Loucy (cell line): ENCODE measurements around the gene C19orf25.

Source experiments
- H2AFZ ChIP-seq: fragments of 200-600 bp; sonication (generic); 2 replicates; pipeline ENCODE4 v1.6.0; 2016; ENCODE audit warnings: antibody characterized with exemption, mild to moderate bottlenecking, low read length, moderate library complexity
- H3F3A ChIP-seq: fragments of 200-600 bp; 2 replicates; pipeline ENCODE4 v1.6.0; 2016; ENCODE audit warnings: antibody characterized with exemption, low read depth, mild to moderate bottlenecking
- H3K27me3 ChIP-seq: fragments of 200-600 bp; sonication (generic); 2 replicates; pipeline ENCODE4 v1.6.1; 2014; ENCODE audit warnings: low read length, mild to moderate bottlenecking; ENCODE audit not compliant: insufficient read depth, poor library complexity, severe bottlenecking
- H3K36me3 ChIP-seq: fragments of 200-600 bp; sonication (generic); 2 replicates; pipeline ENCODE4 v1.6.1; 2016; ENCODE audit warnings: low read length; ENCODE audit not compliant: insufficient read depth
- H3K4me1 ChIP-seq: fragments of 200-600 bp; sonication (generic); 2 replicates; pipeline ENCODE4 v1.5.1; 2014; ENCODE audit warnings: low read length, mild to moderate bottlenecking; ENCODE audit not compliant: insufficient read depth, poor library complexity, severe bottlenecking
- H3K4me2 ChIP-seq: fragments of 200-600 bp; sonication (generic); 2 replicates; pipeline ENCODE4 v1.6.0; 2014; ENCODE audit warnings: antibody characterized with exemption, low read length, low read depth, mild to moderate bottlenecking; ENCODE audit not compliant: poor library complexity, severe bottlenecking
- H3K4me3 ChIP-seq: fragments of 200-600 bp; sonication (generic); 2 replicates; pipeline ENCODE4 v1.5.1; 2014; ENCODE audit warnings: low read length, mild to moderate bottlenecking, mixed read lengths; ENCODE audit not compliant: poor library complexity, severe bottlenecking
- H3K79me2 ChIP-seq: fragments of 200-600 bp; sonication (generic); 2 replicates; pipeline ENCODE4 v1.6.1; 2014; ENCODE audit warnings: low read length; ENCODE audit not compliant: insufficient read depth
- H3K9ac ChIP-seq: fragments of 200-600 bp; sonication (generic); 2 replicates; pipeline ENCODE4 v1.6.0; 2014; ENCODE audit warnings: mild to moderate bottlenecking, low read depth, low read length, moderate library complexity; ENCODE audit not compliant: poor library complexity, severe bottlenecking
- H3K9me2 ChIP-seq: fragments of 200-600 bp; sonication (generic); replicated peaks from 2 replicates; pipeline ENCODE4 v1.6.1; 2016; ENCODE audit warnings: low read depth, low read length, mixed read lengths
- H3K9me3 ChIP-seq: fragments of 200-600 bp; sonication (generic); 2 replicates; pipeline ENCODE4 v1.6.1; 2014; ENCODE audit warnings: mild to moderate bottlenecking, antibody characterized with exemption, low read length, low read depth; ENCODE audit not compliant: insufficient read depth
- H4K20me1 ChIP-seq: fragments of 200-600 bp; sonication (generic); 2 replicates; pipeline ENCODE4 v1.6.0; 2014; ENCODE audit warnings: antibody characterized with exemption, low read length, mild to moderate bottlenecking; ENCODE audit not compliant: insufficient read depth, poor library complexity, severe bottlenecking
- EZH2phosphoT487 ChIP-seq: fragments of 200-600 bp; IDR thresholded peaks from 2 replicates; pipeline ENCODE4 v1.6.1; 2018; ENCODE audit warnings: antibody characterized with exemption, mild to moderate bottlenecking, moderate library complexity, borderline replicate concordance
- TF ChIP-seq, protein P1 (sequence below): fragments of 200-600 bp; sonication (generic); conservative IDR thresholded peaks from 2 replicates; pipeline ENCODE4 v1.5.1; 2014; ENCODE audit warnings: mild to moderate bottlenecking, antibody characterized with exemption, low read length

The C19orf25 gene

DNA sequence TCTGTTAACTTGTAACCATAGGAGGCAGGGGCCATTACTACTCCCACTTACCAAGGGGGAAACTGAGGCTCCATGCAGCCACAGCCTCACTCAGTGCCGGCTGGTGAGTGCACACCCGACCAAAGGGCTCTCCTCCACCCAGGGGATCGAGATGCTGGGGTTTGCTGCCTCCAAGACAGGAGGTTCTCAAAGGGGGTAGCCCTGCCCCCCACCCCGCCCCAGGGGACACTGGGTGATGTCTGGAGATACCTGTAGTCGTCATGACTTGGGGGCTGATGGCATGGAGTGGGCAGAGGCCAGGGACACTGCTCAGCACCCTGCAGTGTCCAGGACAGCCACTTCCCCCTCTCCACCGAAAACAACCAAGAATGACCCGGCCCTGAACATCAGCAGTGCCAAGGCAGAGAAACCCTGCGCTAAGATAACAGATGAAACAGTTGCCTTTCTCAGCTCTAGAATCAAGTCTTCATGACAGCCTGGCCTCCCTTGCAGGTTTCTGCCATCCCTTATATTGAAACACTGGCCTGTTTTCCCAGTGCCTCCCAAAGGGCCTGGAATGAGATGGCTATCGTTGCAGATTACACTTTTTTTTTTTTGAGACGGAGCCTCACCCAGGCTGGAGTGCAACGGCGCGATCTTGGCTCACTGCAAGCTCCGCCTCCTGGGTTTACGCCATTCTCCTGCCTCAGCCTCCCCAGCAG, 15.2 kb upstream of the C19orf25 start:
- no peaks in the 10 kb centered on the region for H3K79me2 ChIP-seq
- no peaks in the 10 kb centered on the region for H4K20me1 ChIP-seq
- no peak for TF ChIP-seq EZH2phosphoT487
- TF ChIP-seq, protein P1, sequence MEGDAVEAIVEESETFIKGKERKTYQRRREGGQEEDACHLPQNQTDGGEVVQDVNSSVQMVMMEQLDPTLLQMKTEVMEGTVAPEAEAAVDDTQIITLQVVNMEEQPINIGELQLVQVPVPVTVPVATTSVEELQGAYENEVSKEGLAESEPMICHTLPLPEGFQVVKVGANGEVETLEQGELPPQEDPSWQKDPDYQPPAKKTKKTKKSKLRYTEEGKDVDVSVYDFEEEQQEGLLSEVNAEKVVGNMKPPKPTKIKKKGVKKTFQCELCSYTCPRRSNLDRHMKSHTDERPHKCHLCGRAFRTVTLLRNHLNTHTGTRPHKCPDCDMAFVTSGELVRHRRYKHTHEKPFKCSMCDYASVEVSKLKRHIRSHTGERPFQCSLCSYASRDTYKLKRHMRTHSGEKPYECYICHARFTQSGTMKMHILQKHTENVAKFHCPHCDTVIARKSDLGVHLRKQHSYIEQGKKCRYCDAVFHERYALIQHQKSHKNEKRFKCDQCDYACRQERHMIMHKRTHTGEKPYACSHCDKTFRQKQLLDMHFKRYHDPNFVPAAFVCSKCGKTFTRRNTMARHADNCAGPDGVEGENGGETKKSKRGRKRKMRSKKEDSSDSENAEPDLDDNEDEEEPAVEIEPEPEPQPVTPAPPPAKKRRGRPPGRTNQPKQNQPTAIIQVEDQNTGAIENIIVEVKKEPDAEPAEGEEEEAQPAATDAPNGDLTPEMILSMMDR = no peak
- no peak overlapping the region for H3K9ac ChIP-seq
- H3K9me3 ChIP-seq = no peaks in the 10 kb centered on the region
- H3K4me3 ChIP-seq = no peak overlapping the region
- no peaks in the 10 kb centered on the region for H3K27me3 ChIP-seq
- no peak overlapping the region for H2AFZ ChIP-seq
- H3K4me2 ChIP-seq = no peak overlapping the region
- no peaks in the 10 kb centered on the region for H3F3A ChIP-seq
- peaks cover 3% of the 10 kb centered on the region for H3K4me1 ChIP-seq
- H3K9me2 ChIP-seq = no peaks in the 10 kb centered on the region
- H3K36me3 ChIP-seq = no peaks in the 10 kb centered on the region

- Histone ChIP-seq H4K20me1 (no peaks in the 10 kb centered on the region), H3K9me2 (no peaks in the 10 kb centered on the region), H3K4me3 (no peak overlapping the region), H3K9ac (no peak overlapping the region), H3K27me3 (no peaks in the 10 kb centered on the region), H3K79me2 (no peaks in the 10 kb centered on the region), H3K4me1 (peaks cover 3% of the 10 kb centered on the region), H3K9me3 (no peaks in the 10 kb centered on the region), H3K4me2 (no peak overlapping the region), H3K36me3 (no peaks in the 10 kb centered on the region), H3F3A (no peaks in the 10 kb centered on the region), H2AFZ (no peak overlapping the region)
- TF ChIP-seq, protein P1 = no peak
- no peak for TF ChIP-seq EZH2phosphoT487
Measured at GRCh38 chr19:1492474-1493006, 13.5 kb upstream of the C19orf25 start.

DNA sequence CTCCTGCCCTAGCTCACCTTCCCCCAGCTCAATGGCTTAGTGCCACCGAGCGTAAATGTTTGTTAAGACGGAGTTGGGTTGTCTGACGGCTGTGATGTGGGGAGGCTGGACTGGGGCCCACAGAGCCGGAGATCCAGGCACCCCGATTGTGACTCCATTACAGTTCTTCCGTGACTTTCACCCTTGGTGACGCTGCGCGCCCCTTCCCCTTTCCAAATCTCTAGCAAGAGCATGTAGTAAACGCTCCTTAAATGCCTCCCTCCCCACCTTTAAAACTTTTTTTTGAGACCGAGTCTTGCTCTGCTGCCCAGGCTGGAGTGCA, 12.8 kb upstream of the C19orf25 start:
- peak overlapping the region; percentile 76 for H3K4me2 ChIP-seq
- no peak overlapping the region for H3K9ac ChIP-seq

More for the DNA sequence above, 12.8 kb upstream of the C19orf25 start:
- Histone ChIP-seq H3K27me3 (no peaks in the 10 kb centered on the region), H3K4me1 (peaks cover 3% of the 10 kb centered on the region), H2AFZ (no peak overlapping the region), H3K4me3 (peak overlapping the region; percentile 73), H4K20me1 (no peaks in the 10 kb centered on the region), H3K36me3 (no peaks in the 10 kb centered on the region), H3K9me2 (no peaks in the 10 kb centered on the region), H3K79me2 (no peaks in the 10 kb centered on the region), H3K9me3 (no peaks in the 10 kb centered on the region), H3F3A (no peaks in the 10 kb centered on the region)
- no peak for TF ChIP-seq EZH2phosphoT487
- TF ChIP-seq, protein P1 = no peak
